GM19467 (cell line): Measurements from ENCODE around the gene ANXA2R.

Experiments
- ATAC-seq: cut with Tn5 transposase; IDR thresholded peaks from one replicate; pipeline ENCODE4 v1.9.1; 2021; ENCODE audit warnings: mild to moderate bottlenecking, moderate library complexity; ENCODE audit not compliant: unreplicated experiment

ANXA2R gene

GRCh38 chr5:43001748-43002147 lies 38.4 kb downstream of the ANXA2R start:
- no peak for ATAC-seq

DNA sequence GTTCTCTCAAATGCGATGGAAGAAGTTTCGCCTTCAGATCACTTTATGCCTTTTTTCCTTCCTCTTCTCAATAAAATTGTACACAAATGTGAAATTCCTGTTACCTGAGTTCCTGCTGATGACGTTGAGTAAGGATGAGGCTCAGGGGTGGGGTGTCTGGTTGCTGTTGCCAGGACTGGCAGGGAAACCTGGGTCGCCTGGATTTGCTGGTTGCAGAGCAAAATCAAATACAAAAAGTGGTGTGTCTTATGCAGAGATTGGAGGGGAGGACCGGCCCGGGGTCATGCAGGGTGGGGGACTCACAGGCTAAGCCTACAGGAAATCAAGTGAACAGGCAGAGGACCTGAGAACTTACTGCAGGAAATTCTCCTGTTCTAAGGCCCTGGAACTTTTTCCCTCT lies 39.2 kb downstream of the ANXA2R start:
- ATAC-seq: no peak

GRCh38 chr5:43000111-43000840 lies 39.8 kb downstream of the ANXA2R start:
- no peak for ATAC-seq

GRCh38 chr5:42995360-42995751 lies 44.8 kb downstream of the ANXA2R start:
- no peak for ATAC-seq

- peak; percentile 52 for ATAC-seq
Observed at GRCh38 chr5:42994555-42995359, 45.4 kb downstream of the ANXA2R start.

- ATAC-seq: no peak
Observed at GRCh38 chr5:42994246-42994554, 45.9 kb downstream of the ANXA2R start.

DNA sequence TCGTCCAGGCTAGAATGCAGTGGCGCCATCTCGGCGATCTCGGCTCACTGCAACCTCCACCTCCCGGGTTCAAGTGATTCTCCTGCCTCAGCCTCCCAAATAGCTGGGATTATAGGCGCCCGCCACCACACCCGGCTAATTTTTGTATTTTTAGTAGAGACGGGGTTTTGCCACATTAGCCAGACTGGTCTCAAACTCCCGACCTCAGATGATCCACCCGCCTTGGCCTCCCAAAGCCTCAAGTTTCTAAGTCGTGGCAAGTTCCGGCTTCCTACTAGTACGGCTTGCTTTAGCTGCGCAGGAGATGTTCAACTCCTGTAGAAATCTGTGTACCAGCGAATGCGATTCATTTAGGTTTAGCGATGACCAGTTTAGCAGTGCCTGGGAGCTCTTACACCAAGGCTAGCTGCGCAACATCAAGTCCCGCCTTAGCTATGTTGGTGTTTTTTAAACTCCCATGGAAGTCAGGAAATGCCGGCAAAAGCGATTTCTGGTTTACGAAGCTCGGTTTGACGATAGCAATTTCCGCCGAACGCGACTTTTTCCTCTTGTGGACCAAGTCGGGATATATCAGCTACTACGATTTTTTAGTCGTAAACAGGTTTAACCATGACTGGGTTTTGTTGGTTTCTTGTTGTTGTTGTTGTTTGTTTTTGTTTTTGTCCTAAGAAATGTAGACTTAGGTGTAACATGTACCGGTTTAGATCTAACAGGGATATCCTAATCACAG lies 46.4 kb downstream of the ANXA2R start:
- ATAC-seq: no peak

DNA sequence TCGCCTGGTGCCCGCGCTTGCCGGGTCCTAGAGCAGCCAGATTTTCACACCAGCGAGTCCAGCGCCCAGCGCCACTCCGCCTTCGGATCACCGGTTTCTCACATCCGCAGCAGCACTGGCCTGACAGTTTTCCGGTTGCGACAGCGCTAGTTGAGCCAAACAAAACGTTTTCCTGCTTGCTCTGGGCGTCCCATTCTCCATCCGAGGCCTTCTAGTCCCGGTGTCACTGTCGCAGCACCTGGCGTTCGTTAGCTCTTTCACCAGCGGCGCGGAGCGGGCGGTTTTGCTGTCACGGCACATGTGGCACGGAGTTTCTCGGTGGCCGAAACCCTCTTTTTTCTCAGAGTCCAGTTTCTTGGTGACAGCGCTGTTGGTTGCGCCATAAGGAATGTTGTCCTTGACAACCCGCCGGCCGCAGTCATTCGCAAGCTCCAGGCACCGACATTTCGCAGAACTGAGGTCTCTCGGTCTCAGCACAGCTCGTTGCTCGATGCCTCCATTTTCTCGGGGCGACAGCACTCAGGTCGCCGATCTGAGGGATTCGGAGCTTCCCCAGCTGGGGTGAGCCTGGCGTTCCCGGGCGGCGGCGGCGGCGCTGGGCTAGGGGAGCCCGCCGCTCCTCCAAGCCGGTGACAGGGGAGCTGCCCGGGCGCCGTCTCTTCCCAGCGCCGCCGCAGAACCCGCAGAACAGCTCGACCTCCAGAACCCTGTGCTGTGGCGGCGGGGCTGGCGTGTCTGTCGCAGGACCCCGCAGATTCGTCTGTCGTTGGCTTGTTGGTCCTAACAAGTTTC lies 47.8 kb downstream of the ANXA2R start:
- peak; percentile 44 for ATAC-seq

- ATAC-seq: peak; percentile 19
Observed at GRCh38 chr5:42991404-42992087, 48.6 kb downstream of the ANXA2R start.

DNA sequence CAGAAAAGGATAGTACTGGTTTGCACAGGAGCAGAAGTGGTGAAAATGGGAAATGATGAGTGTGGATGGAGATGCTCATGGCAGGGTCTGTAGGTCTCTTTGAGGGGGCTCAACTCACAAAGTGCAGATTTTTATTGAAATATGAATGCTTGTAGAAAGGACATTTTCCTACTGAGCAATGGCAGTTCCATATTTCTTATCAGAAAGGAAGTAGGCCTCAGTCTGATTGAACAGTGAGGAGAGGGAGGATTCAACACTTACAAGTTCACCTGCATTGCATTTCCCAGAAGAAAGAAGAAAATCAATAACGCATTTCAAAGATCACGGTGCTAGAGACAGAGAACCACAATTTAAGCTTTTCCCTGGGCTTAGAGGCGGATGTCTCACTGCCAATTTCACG lies 49.2 kb downstream of the ANXA2R start:
- ATAC-seq: no peak
